Measurements from ENCODE around the gene KLHL7.
A peak's percentile ranks its signal among the peaks of the same experiment; 100 is the strongest.

KLHL7 gene, protein sequence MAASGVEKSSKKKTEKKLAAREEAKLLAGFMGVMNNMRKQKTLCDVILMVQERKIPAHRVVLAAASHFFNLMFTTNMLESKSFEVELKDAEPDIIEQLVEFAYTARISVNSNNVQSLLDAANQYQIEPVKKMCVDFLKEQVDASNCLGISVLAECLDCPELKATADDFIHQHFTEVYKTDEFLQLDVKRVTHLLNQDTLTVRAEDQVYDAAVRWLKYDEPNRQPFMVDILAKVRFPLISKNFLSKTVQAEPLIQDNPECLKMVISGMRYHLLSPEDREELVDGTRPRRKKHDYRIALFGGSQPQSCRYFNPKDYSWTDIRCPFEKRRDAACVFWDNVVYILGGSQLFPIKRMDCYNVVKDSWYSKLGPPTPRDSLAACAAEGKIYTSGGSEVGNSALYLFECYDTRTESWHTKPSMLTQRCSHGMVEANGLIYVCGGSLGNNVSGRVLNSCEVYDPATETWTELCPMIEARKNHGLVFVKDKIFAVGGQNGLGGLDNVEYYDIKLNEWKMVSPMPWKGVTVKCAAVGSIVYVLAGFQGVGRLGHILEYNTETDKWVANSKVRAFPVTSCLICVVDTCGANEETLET

DNA sequence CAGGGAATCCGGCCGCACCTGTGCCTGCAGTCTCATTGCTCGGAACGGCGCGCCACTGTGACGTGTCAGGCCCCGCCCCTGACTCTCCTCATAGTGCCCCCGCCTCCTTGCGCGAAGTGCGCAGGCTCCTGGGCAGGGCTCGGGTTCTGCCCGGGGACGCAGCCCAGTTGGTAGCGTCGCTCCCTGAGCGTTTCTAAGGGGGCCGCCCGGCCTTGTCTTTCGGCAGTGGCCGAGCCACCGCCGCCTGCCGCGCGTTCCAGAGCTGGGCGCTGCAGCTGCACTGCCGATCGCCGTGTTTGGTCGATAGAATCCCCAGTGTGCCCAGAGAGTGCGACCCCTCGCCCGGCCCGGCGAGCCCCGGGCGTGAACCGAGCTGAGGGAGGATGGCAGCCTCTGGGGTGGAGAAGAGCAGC is at the start of gene KLHL7:
KLHL7 (plus strand) TSS at position 142 of the 413 bp plus-strand sequence; CDS start at position 384, 242 bp downstream.
- DNase-seq, result peak; percentile 87 to 95 (median 92)

DNA sequence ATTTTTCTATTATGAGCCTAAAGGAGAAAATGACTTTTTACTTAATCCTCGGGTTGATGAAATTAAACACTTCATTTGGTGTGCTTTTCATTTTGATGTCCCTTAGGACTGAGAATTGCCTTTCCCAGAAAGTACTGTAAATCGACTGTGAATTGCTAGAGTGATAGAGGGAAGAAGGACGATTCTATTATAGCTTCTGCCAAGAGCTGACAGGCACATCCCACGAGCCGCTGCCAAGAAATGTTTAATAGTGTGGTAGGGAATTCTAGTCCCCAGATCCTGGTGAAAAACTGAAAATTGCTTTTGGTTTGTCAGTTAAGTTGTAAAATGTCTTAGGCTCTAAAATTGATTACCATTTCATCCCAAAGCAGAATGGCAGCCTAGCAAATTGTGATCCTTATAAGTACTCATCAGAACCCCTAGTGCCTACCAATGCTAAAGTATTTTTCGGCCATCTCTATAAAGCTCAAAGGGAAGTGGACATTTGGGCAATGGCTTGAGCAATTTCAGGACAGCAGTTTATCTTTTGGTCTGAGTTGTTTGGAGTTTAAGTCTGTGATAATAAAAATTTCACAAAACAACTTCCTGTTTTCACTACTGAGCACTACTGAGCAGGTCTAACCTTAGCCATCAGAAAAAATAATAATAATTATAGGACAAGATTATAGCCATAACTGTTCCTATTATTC is 47.0 kb upstream of the KLHL7 start:
- no peak for DNase-seq

DNA sequence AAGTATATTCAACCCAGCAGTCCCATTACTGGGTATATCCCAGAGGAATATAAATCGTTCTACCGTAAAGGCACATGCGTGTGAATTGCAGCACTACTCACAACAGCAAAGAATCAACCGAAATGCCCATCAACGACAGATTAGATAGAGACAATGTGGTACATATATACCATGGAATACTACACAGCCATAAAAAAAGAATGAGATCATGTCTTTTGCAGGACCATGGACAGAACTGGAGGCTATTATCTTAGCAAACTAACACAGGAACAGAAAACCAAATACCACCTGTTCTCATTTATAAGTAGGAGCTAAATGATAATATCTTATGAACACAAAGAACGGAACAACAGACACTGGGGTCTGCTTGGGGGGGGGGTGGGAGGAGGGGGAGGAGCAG is 44.3 kb upstream of the KLHL7 start:
- DNase-seq, result no peak

DNA sequence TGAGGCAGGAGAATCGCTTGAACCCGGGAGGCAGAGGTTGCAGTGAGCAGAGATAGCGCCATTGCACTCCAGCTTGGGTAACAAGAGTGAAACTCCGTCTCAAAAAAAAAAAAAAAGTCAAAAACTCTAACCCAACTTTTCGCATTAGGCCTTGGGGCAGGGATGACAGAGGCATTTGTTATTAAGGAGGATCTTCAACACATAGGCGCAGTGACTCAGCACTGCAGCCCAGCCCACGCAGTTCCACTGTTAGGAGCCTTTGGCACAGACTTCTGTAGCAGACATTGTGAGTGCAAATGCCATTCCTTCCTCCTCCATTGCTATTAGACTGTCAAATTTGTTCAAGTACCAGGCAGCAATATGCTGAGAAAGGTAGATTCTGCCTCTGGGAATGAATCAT is 43.1 kb upstream of the KLHL7 start:
- DNase-seq, result no peak

DNA sequence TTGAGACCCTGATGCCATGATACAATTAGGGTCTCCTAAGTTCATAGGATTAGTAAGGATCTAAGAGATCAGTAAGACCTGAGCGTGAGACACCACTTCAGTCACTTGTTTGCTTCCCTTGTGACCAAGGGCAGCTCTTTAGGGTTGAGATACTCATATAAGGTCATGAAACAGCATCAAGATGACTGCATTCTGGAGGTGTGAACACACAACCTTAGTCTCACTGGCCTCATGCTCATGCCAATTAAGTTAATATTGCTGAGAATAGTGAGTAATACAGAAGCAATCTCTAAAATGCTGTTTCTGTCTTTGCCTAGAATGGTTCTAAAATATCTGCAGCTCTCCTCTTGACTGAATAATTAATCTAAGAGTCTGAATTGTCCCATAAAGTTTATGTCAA is 39.6 kb upstream of the KLHL7 start:
- no peak for DNase-seq

DNA sequence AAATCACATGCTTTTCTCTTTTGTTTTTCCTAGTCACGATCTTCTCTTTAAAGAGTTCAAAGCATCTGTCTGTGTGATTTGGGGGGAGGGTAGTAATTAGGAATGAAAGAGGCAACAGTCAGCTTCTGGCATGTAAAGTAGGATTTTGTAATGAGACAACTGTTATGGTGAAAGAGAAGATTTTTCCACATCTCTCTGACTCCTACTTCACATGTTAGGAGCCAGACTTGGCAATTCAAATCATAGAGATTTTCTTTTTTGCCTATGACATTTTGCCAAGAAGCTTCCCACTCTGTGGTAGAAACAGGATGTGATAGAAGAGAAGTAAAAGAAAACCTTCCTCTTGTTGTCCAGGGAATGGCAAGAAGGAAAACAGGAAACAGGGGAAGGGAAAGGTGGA is 38.3 kb upstream of the KLHL7 start:
- DNase-seq, result no peak

DNA sequence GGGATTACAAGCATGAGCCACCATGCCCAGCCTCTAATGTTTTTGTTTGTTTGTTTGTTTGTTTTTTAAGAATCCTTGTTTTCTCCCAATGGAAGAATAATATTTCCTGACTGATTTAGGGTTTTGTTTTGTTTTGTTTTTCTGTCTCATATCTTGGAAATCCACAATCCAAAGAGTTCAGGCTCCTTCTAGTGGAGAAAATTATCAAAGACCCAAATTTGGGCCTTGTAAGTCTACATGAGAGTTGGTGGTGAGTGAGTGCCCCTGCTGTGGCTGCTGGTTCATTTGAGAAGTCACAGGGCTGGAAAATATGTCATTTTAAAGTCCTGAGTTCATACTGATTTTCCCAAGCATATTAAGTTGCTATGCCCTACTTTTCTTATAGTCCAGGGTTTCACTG is 33.5 kb upstream of the KLHL7 start:
- DNase-seq, result no peak

DNA sequence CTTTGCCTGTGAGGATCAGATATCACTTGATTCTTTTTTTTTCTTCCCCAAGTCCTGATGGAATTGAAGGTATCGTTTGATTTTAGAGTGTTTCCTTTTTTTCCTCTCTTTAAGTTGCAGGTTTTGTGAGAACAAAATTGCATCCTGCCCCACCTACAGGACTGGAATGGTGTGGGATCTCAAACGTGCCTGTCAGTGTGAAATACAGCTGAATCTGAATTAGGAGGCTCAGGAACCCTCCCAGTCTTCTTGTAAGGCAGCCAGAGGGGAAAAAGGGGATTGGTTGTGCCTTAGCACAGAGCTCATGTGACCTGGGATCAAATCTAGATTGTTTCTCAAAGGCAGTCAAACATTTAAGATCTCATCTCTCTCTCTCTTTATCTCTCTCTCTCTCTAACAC is 32.7 kb upstream of the KLHL7 start:
- DNase-seq, result no peak

DNA sequence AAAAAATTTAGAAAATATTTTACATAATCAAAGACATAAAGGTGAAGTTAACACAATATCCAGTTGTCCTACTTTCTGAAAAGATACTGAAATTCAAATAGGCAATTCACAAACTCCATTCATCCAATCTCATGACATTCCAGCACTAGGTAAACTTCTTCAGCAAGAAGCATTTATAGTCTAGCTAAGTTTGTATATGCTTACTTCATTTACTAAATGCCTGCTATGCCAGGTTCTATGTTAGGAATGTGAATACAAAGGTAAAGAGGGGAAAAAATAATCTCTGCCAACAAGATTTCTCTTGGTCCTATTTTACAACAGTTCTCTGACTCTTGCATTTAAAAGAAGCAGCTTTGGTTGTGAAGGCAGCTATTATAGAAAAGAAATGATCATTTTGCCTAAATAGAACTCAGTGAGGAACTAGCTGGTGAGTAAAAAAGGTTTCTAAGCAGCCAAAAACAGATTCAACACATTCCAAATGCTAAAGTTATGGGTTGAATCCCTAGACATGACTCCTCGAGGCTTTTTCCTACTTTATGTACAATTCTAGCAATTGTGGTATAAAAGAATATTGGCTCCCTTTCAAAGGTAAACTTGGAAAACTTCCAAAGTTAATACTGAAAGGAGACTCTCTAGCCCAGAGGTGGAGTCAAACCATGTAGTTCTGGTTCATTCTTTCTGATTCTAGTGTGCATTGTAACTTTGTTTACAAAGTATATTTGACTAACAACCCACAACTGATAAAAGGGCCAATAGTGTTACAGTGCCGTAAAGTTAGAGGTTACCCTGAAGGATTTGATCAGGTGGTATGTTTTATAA is 30.9 kb upstream of the KLHL7 start:
- no peak for DNase-seq

DNA sequence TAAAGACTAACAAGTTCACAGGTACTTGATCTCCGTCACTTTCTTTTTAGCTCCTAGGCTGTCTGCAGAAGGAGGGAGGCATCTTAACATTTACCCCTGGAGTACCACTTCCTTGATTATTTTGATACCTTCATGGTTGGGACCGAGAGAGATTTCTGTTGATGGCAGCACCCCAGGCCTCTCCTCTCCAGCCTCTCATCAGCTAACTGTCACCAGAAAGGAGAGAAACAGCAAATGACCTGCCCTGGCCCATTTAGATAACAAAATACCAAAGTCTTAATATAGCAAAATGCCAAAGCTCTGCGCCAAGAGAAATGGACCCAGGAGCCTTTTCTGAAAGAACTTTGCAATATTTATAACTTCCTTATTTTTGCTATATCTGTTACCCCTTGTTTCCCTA is 30.0 kb upstream of the KLHL7 start:
- DNase-seq, result no peak

DNA sequence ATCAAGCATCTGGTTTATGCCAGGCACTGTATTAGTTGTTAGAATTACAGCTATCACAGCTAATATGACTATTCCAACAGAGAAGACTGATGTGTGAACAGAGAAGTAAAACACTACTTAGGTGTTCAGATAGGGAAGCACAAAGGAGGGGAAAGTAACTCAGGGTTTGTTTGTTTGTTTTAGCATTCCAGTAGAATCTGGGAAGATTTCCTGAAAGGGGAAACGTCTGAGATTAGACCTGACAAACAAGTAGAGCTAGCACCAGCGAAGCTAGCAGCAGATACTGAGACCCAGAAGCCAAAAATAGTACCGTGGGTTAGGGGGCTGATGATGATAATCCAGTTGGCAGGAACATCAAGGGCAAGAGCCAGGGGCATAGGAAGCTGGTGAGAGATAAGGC is 28.8 kb upstream of the KLHL7 start:
- no peak for DNase-seq

DNA sequence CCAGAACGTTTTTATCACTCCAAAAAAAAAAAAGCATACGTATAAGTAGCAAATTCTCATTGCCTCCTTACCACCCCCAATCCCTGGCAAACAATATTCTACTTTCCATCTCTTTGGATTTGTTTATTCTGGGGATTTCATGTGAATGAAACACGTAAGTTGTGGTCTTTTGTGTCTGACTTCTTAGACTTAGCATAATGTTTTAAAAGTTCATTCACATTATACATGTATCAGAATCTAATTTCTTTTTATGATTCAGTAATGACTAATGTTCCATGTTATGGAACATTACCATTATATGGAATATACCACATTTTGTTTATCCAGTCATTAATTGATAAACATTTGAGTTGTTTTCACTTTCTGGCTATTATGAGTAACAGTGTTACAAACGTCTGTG is 12.5 kb upstream of the KLHL7 start:
- no peak for DNase-seq

DNA sequence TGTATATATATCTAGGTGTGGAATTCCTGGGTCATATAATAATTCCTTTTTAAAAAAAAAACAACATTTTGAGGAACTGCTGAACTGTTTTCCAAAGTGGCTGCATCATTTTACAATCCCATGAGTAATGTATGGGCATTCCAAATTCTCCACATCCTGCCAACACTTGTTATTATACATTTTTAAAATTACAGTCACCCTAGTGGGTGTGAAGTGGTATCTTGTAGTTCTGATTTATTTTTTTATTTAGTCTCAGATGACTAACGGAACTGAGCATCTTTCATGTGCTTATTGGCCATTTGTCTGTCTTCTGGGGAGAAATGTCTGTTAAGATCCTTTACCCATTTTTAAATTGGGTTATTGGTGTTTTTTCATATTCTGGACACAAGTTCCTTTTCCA is 12.0 kb upstream of the KLHL7 start:
- no peak for DNase-seq

DNA sequence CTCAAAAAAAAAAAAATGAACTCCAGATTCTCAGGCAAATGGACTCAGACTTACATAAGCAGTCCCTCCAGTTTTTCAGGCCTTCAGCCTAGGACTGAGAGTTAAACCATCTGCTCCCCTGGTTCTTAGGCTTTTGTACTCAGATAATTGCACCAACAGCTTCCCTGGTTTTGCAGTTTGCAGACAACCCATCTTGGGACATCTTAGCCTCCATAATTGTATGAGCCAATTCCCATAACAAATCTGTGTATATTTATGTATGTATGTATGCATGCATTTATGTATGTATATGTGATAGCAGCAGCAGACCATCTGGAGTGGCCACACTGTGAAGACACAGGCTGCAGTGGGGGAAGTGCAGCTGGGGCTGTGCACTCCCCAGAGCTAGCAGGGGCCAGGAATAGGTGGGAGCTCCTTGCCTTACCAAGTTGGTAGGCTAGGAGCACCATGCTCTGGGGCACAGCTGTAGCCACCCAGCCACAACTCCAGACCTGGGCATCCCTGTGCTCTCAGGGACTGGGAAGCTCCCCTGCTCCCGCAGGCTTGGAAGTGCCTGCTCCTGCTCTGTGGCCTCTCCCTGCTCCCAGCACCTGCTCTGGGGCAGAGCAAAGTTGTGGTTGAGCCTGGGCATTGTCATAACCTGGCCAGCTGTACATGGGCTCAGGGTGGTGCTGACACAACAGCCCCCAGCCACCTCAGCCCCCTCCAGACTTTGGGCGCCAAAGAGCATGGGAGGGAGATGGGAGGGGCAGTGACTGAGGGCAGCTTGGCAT is 8.9 kb upstream of the KLHL7 start:
- no peak for DNase-seq

DNA sequence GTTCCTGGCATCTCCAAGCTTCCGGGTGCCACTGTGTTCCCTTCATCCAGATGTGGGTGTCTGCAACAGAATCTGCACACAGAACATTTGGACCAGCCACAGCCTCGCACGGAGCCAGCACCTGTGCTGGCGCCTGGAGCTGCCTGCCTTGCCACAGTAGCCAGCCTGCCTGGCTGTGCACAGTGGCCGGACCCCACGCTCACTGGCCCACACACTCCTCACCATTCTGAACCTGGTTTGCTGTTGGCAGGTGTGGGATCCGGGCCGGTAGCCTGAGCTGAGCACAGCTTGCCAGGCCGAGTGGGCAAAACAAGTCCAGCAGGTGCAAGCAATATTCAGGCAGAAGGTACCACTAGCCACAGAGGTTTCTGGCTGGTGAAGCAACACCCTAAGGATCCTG is 7.6 kb upstream of the KLHL7 start:
- no peak for DNase-seq

DNA sequence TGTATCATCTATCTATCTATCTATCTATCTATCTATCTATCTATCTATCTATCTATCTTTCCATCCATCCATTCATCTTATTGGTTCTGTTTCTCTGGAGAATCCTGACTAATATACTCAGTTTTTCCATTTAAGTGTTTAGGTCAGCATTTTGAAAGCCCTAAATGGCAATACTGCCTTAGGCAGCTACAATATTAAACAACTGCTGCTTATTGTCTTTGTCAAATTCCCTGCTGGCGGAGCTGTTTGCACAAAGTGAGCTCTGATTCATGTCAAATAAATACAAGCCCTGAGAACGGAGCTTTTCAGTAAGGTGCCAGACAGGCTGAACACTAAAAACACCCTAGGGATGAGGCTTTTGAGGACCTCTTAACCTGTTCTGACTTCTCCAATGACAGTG is 7.1 kb upstream of the KLHL7 start:
- DNase-seq, result no peak

DNA sequence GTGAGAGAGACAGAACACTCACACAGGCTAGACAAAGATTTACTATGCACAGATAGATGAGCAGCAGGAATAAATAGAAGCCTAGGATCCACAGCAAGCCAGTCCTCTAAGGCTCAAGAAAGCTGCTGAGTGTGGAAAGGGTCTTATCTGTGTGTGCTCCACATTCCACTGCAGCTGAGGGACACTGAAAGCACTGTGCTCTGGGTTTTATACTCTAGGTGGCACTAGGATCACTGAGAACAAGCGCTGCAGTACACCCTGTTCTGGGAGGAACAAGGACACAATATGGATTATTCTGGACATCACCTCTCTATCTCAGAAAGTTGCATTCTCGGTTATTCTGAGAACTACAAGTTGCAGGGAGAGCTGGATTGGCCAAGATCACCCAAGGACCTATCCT is 4.9 kb upstream of the KLHL7 start:
- no peak for DNase-seq

DNA sequence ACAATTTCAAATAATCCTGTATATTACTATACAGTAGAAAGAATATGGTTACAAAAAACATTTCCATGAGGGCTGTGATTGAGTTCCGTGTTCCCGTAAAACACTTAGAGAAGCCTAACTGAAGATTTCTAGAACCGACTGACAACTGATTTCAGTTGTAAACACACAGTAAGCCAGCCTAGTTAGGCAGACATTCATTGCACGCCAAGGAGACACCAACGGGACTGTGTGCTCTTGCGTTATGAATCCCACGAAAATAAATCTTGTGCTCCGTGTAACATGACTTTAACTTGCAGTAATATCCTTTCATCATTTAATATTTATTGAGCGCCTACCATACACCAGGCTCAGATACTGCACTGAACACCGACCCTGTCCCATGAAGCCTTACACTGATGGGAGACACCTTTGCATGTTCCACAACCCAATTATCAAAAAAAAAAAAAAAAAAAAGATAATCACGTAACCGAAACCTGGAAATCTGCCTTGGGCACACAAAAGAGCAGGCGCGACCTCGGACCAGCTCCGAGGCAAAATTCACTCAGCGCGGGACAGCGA is 420 bp upstream of the KLHL7 start:
- DNase-seq, result no peak

DNA sequence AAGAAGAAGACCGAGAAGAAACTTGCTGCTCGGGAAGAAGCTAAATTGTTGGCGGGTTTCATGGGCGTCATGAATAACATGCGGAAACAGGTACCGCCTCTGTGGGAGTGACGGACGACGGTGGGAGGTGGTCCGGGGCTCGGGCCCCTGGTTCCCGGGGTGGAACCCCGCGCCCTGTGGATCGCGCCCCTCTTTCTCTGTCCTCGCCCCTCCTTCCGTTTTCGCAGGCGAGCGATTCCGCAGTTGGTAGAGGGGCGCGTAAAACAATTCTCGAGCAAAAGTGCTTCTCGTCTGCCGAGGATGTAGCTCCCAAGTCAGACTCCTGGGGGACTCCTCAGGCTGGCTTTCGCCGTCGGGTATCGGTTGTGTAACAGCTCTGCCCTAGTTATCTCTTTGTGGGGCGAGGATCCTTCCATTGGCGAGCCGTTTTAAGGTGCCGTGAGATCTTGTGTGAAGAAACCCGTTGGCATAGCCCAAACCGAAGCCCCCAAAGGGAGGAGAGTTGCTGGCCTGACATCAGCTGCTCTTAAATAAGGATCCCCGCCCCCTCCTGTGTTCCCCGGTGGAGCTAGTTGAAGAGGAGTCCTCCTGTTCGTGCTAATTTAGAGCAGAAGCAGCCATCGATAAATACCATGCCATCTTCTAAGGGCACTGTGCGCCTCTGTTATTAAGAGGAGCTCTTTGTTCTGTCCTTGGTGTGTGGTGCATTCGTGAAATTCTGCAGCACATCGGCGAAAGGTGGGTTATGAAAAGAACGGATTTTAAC is 655 bp downstream of the KLHL7 start:
- DNase-seq, result peak; percentile 50 to 81 (median 60)

DNA sequence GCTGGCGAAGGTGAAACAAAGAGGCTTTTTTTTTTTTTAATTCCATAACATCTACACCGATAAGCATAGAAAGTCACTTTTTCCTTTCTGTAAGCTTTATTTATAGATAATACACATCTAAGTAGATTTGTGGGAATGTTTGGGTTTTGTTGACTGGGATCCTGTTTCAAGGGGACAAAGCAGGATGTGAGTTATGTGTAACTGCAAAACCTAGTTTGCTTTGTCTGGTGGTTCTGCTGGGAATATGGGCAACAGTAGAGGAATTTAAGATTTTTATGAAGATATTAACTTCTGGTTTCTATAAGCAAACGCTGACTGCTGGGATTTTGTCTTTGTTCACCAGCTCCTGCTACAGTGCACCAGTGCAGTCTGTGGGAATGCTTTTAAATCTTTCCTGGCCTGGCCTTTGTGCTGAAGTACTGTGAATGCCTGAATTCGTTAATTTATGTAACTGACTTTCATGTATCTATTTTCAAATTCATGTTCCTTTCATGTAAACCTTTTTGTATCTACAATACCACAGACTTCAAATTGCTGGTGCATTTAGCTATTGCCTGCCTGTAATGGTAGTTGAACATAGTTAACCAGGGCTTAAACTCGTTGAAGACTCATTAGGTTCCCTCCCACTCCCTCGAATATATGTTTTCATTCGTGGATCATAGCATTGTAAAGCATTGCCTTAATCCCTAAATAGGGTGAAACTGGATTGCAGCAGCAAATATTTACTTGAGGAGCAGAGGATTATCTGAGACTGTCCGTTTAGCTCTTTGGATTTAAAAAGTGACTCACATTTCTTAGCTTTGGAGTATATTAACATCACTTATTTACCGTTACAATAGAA is 1.5 kb downstream of the KLHL7 start:
- DNase-seq, result no peak
